ENCODE data around the gene KCNJ13. TPM values are rescaled to one million over a fixed set of nuclear protein-coding genes. Genes with fewer than 3 reads are reported as not detected.

The KCNJ13 gene
- total RNA-seq, 1 experiment from 2014 or later = 0.59 TPM

GRCh38 chr2:232795920-232796319, 19.6 kb upstream of the KCNJ13 start:
- Histone ChIP-seq H3K4me1 (no peaks in the 10 kb centered on the region), H3K36me3 (ENCODE audit: control insufficient read depth, insufficient read depth, low read length) (peaks cover 2% of the 10 kb centered on the region; the same call in 1 of the 2 replicates), H3K4me3 (ENCODE audit: low read depth, low read length) (no peak overlapping the region), H3K27me3 (replicated peaks; ENCODE audit: control insufficient read depth, insufficient read depth, low read length) (no peaks in the 10 kb centered on the region), H3K9me3 (no peaks in the 10 kb centered on the region)
- CTCF ChIA-PET = no interaction called here
- intact Hi-C loops (cut with micrococcal nuclease; ENCODE audit: unreplicated experiment) = no loop called here
- DNase-seq = no peak
- POLR2A ChIA-PET = no interaction called here
- TF ChIP-seq CTCF (IDR thresholded peaks at IDR 0.05; ENCODE audit: insufficient read depth in 1 of 2, low read depth in 1 of 2, low read length in 1 of 2, severe bottlenecking in 1 of 2, unreplicated experiment in 1 of 2) = no peak
- H3K36me3 Mint-ChIP-seq (ENCODE audit: insufficient read depth, unreplicated experiment) = peaks cover 49% of the 10 kb centered on the region
- H3K4me3 Mint-ChIP-seq (ENCODE audit: unreplicated experiment) = no peak overlapping the region
- no TSS peak for BruUV-seq (replicated peaks)
- no peak overlapping the region for H3K27ac Mint-ChIP-seq (ENCODE audit: unreplicated experiment)
- no peaks in the 10 kb centered on the region for H3K27me3 Mint-ChIP-seq (ENCODE audit: insufficient read depth, unreplicated experiment)
- H3K9me3 Mint-ChIP-seq (ENCODE audit: unreplicated experiment) = no peaks in the 10 kb centered on the region
- H3K4me1 Mint-ChIP-seq (ENCODE audit: low read depth, unreplicated experiment) = no peaks in the 10 kb centered on the region

DNA sequence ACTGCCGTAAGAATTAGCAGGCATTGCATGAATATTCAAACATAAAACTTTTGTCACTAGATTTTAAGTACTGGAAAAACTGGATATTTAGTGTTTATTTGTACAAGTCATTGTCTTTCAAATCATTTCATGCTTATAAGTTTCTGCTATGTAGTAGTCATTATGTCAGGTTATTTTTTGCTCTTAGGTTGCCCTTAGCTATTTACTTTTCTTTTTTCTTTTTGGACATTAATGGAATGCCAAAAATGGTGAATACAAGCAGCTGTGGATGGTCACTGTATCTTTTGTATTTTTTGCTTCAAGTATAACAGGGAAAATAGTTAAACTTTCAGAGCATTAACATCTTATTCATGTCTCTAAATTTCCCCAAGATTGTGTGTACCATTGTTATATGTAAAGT, 18.6 kb upstream of the KCNJ13 start:
- Mint-ChIP-seq H3K27ac (ENCODE audit: unreplicated experiment) (no peak overlapping the region), H3K9me3 (ENCODE audit: unreplicated experiment) (no peaks in the 10 kb centered on the region), H3K4me1 (ENCODE audit: low read depth, unreplicated experiment) (no peaks in the 10 kb centered on the region), H3K36me3 (ENCODE audit: insufficient read depth, unreplicated experiment) (peaks cover 50% of the 10 kb centered on the region), H3K4me3 (ENCODE audit: unreplicated experiment) (no peak overlapping the region), H3K27me3 (ENCODE audit: insufficient read depth, unreplicated experiment) (no peaks in the 10 kb centered on the region)
- BruUV-seq (replicated peaks) = no TSS peak
- H3K9me3 ChIP-seq = no peaks in the 10 kb centered on the region
- H3K4me3 ChIP-seq (ENCODE audit: low read depth, low read length) = no peak overlapping the region
- no peaks in the 10 kb centered on the region for H3K27me3 ChIP-seq (replicated peaks; ENCODE audit: control insufficient read depth, insufficient read depth, low read length)
- intact Hi-C loops (cut with micrococcal nuclease; ENCODE audit: unreplicated experiment) = no loop called here
- ChIA-PET CTCF (interaction anchor here (0.5 kb wide), 1 partner anchor 17 kb away, joined by 6 read pairs; no protein-coding TSS in a partner anchor), POLR2A (no interaction called here)
- no peaks in the 10 kb centered on the region for H3K4me1 ChIP-seq
- TF ChIP-seq CTCF (IDR thresholded peaks at IDR 0.05; ENCODE audit: insufficient read depth in 1 of 2, low read depth in 1 of 2, low read length in 1 of 2, severe bottlenecking in 1 of 2, unreplicated experiment in 1 of 2) = no peak
- DNase-seq = no peak
- H3K36me3 ChIP-seq (ENCODE audit: control insufficient read depth, insufficient read depth, low read length) = peaks cover 2% of the 10 kb centered on the region; the same call in 1 of the 2 replicates

- H3K27ac Mint-ChIP-seq (ENCODE audit: unreplicated experiment) = no peak overlapping the region
- H3K36me3 ChIP-seq (ENCODE audit: control insufficient read depth, insufficient read depth, low read length) = peaks cover 2% of the 10 kb centered on the region; the same call in 1 of the 2 replicates
- H3K4me1 Mint-ChIP-seq (ENCODE audit: low read depth, unreplicated experiment) = no peaks in the 10 kb centered on the region
- no peaks in the 10 kb centered on the region for H3K9me3 ChIP-seq
- TF ChIP-seq CTCF (IDR thresholded peaks at IDR 0.05; ENCODE audit: insufficient read depth in 1 of 2, low read depth in 1 of 2, low read length in 1 of 2, severe bottlenecking in 1 of 2, unreplicated experiment in 1 of 2) = no peak
- H3K4me3 Mint-ChIP-seq (ENCODE audit: unreplicated experiment) = no peak overlapping the region
- no peaks in the 10 kb centered on the region for H3K27me3 Mint-ChIP-seq (ENCODE audit: insufficient read depth, unreplicated experiment)
- CTCF ChIA-PET = no interaction called here
- H3K4me1 ChIP-seq = no peaks in the 10 kb centered on the region
- peaks cover 50% of the 10 kb centered on the region for H3K36me3 Mint-ChIP-seq (ENCODE audit: insufficient read depth, unreplicated experiment)
- POLR2A ChIA-PET = no interaction called here
- H3K4me3 ChIP-seq (ENCODE audit: low read depth, low read length) = no peak overlapping the region
- DNase-seq = no peak
- BruUV-seq (replicated peaks) = no TSS peak
- H3K27me3 ChIP-seq (replicated peaks; ENCODE audit: control insufficient read depth, insufficient read depth, low read length) = no peaks in the 10 kb centered on the region
- intact Hi-C loops (cut with micrococcal nuclease; ENCODE audit: unreplicated experiment) = no loop called here
- H3K9me3 Mint-ChIP-seq (ENCODE audit: unreplicated experiment) = no peaks in the 10 kb centered on the region
Observed at GRCh38 chr2:232793271-232793670, 16.9 kb upstream of the KCNJ13 start.
